Astrocyte (in vitro differentiated cells and primary cell): ENCODE measurements around the gene MUC5AC.

Experiments used
- CTCF ChIP-seq: IDR thresholded peaks from 2 replicates; pipeline ENCODE4 v1.5.1; 2011; ENCODE audit warnings: low read depth, mild to moderate bottlenecking, inconsistent platforms, low read length, moderate library complexity; ENCODE audit not compliant: insufficient read depth
- EZH2 ChIP-seq: IDR thresholded peaks from 2 replicates; pipeline ENCODE4 v1.6.1; 2012; ENCODE audit warnings: mild to moderate bottlenecking, low read length, inconsistent platforms; ENCODE audit not compliant: insufficient read depth

- TF ChIP-seq EZH2 (no peak), CTCF (no peak)
Observed at GRCh38 chr11:1112351-1113191, 45.2 kb upstream of the MUC5AC start.
